ENCODE data around the gene PLEKHG3.

PLEKHG3 gene

DNA sequence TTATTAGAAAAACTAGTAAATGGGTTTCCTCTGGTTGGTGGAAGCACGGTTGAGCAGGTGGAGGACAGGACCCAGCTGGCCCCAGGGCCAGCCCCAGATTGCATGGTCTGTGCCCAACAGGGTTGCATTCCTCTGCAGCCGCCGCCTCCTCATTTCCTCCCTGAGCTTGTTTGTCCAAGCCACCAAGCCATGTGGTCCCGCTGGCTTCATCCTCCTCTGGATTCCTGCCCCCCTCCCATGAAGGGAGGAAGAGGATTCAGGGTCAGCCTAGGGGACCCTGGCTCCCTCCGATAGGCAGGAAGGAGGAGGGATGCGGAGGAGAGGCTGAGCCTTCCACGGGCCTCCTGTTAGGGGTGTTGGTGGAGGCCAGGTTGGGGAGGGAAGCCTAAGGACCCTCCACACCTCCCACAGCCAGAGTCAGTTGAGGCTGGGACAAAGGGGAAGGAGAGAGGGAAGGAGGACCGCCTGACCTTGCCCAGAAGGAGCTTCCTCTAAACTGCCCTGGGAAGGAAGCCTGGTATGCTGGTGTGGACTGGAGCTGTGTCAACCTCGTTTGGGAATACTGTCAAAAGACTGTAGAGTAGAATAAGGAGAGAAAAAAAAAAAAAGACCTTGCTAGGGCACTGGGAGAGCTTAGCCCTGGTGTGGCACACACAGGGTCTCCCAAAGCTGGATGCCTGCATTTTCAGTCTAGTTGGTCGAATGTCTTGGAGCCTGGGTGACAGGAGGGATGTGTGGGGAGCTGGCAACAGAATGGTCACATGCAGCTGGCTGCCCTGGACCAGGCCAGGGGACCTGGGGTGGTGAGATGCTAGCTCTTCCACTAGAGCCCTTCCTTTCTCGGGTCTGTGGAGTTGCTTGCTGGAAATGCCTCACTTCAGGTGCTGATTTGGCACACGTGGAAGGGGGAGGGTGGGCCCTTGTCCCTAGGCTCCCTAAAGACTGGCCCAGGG is 42.4 kb downstream of the PLEKHG3 start:
- Histone ChIP-seq H3K4me1 (ENCODE audit: insufficient read depth, low read length, poor library complexity, severe bottlenecking) (no peaks in the 10 kb centered on the region), H2AFZ (ENCODE audit: low read length) (no peak overlapping the region)

GRCh38 chr14:64747327-64747726 is 43.1 kb downstream of the PLEKHG3 start:
- Histone ChIP-seq H3K9ac (ENCODE audit: low read depth, low read length, poor library complexity, severe bottlenecking) (no peak overlapping the region), H3K36me3 (ENCODE audit: insufficient read depth, low read length) (peaks cover 23% of the 10 kb centered on the region; the same call in 1 of the 2 replicates), H3K4me2 (ENCODE audit: low read depth, low read length, poor library complexity, severe bottlenecking) (no peak overlapping the region), H3K9me2 (replicated peaks; ENCODE audit: low read depth, low read length) (no peaks in the 10 kb centered on the region), H3K27me3 (ENCODE audit: insufficient read depth, low read length, poor library complexity, severe bottlenecking) (no peaks in the 10 kb centered on the region), H3K9me3 (ENCODE audit: insufficient read depth, low read depth, low read length) (no peaks in the 10 kb centered on the region), H3F3A (ENCODE audit: low read depth) (no peaks in the 10 kb centered on the region), H3K4me1 (ENCODE audit: insufficient read depth, low read length, poor library complexity, severe bottlenecking) (no peaks in the 10 kb centered on the region), H4K20me1 (ENCODE audit: insufficient read depth, low read length, poor library complexity, severe bottlenecking) (no peaks in the 10 kb centered on the region), H3K79me2 (ENCODE audit: insufficient read depth, low read length) (no peaks in the 10 kb centered on the region), H2AFZ (ENCODE audit: low read length) (no peak overlapping the region), H3K4me3 (ENCODE audit: low read length, poor library complexity, severe bottlenecking) (no peak overlapping the region)
- no peak for TF ChIP-seq EZH2phosphoT487 (IDR thresholded peaks at IDR 0.05; ENCODE audit: borderline replicate concordance)

More for the DNA sequence above, 42.4 kb downstream of the PLEKHG3 start:
- H3K27me3 ChIP-seq (ENCODE audit: insufficient read depth, low read length, poor library complexity, severe bottlenecking): no peaks in the 10 kb centered on the region
- H3K9ac ChIP-seq (ENCODE audit: low read depth, low read length, poor library complexity, severe bottlenecking): no peak overlapping the region
- no peaks in the 10 kb centered on the region for H3K9me3 ChIP-seq (ENCODE audit: insufficient read depth, low read depth, low read length)
- no peaks in the 10 kb centered on the region for H4K20me1 ChIP-seq (ENCODE audit: insufficient read depth, low read length, poor library complexity, severe bottlenecking)
- TF ChIP-seq, protein P1, sequence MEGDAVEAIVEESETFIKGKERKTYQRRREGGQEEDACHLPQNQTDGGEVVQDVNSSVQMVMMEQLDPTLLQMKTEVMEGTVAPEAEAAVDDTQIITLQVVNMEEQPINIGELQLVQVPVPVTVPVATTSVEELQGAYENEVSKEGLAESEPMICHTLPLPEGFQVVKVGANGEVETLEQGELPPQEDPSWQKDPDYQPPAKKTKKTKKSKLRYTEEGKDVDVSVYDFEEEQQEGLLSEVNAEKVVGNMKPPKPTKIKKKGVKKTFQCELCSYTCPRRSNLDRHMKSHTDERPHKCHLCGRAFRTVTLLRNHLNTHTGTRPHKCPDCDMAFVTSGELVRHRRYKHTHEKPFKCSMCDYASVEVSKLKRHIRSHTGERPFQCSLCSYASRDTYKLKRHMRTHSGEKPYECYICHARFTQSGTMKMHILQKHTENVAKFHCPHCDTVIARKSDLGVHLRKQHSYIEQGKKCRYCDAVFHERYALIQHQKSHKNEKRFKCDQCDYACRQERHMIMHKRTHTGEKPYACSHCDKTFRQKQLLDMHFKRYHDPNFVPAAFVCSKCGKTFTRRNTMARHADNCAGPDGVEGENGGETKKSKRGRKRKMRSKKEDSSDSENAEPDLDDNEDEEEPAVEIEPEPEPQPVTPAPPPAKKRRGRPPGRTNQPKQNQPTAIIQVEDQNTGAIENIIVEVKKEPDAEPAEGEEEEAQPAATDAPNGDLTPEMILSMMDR (conservative IDR thresholded peaks at IDR 0.05; ENCODE audit: low read length): no peak
- no peak for TF ChIP-seq EZH2phosphoT487 (IDR thresholded peaks at IDR 0.05; ENCODE audit: borderline replicate concordance)
- no peak overlapping the region for H3K4me3 ChIP-seq (ENCODE audit: low read length, poor library complexity, severe bottlenecking)
- H3K9me2 ChIP-seq (replicated peaks; ENCODE audit: low read depth, low read length): no peaks in the 10 kb centered on the region
- no peaks in the 10 kb centered on the region for H3K79me2 ChIP-seq (ENCODE audit: insufficient read depth, low read length)
- peaks cover 30% of the 10 kb centered on the region; the same call in 1 of the 2 replicates for H3K36me3 ChIP-seq (ENCODE audit: insufficient read depth, low read length)
- no peak overlapping the region for H3K4me2 ChIP-seq (ENCODE audit: low read depth, low read length, poor library complexity, severe bottlenecking)
- no peaks in the 10 kb centered on the region for H3F3A ChIP-seq (ENCODE audit: low read depth)

DNA sequence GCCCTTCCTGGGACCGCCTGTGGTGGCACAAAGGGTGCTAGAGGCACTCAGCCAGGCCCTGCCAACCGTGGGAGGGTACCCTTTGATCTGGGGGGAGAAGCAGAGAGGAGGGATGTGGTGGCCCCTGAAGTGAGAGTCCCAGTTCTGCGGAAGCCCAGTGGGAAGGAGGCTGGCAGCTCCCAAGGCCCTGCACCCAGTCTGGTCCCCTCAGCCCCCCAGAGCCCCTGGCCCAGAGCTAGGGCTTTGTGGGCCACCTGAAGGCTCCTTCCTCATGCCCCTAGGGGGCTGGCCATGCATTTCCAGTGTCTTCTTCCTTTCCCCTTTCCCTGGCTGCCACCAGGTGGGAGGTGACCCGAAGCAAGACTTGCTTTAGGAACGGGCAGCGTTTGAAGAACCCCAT is 44.3 kb downstream of the PLEKHG3 start:
- Histone ChIP-seq H3K9me3 (ENCODE audit: insufficient read depth, low read depth, low read length) (no peaks in the 10 kb centered on the region), H3K9ac (ENCODE audit: low read depth, low read length, poor library complexity, severe bottlenecking) (no peak overlapping the region), H3K36me3 (ENCODE audit: insufficient read depth, low read length) (peaks cover 15% of the 10 kb centered on the region; the same call in 1 of the 2 replicates), H3K4me3 (ENCODE audit: low read length, poor library complexity, severe bottlenecking) (no peak overlapping the region), H3F3A (ENCODE audit: low read depth) (no peaks in the 10 kb centered on the region), H3K27me3 (ENCODE audit: insufficient read depth, low read length, poor library complexity, severe bottlenecking) (no peaks in the 10 kb centered on the region), H3K4me2 (ENCODE audit: low read depth, low read length, poor library complexity, severe bottlenecking) (no peak overlapping the region), H3K9me2 (replicated peaks; ENCODE audit: low read depth, low read length) (no peaks in the 10 kb centered on the region), H4K20me1 (ENCODE audit: insufficient read depth, low read length, poor library complexity, severe bottlenecking) (no peaks in the 10 kb centered on the region), H3K4me1 (ENCODE audit: insufficient read depth, low read length, poor library complexity, severe bottlenecking) (no peaks in the 10 kb centered on the region), H2AFZ (ENCODE audit: low read length) (no peak overlapping the region), H3K79me2 (ENCODE audit: insufficient read depth, low read length) (no peaks in the 10 kb centered on the region)
- TF ChIP-seq, protein P1 (conservative IDR thresholded peaks at IDR 0.05; ENCODE audit: low read length): no peak
- TF ChIP-seq EZH2phosphoT487 (IDR thresholded peaks at IDR 0.05; ENCODE audit: borderline replicate concordance): no peak

All from Loucy (cell line).